Stimulated activated CD8-positive, alpha-beta memory T cell treated with anti-CD3 and anti-CD28 coated beads, Interleukin-15, amount 100 ng/mL, for 1 hour (primary cell): ENCODE results near the gene ADGRA1.
"Not testable (repeated sequence)": the region's sequence is repeated elsewhere in the genome, so short reads cannot be mapped to it uniquely, and the experiment has no call there.

Source experiments
- DNase-seq: peaks from one replicate; pipeline ENCODE4 v3.0.0-alpha.2; 2020; ENCODE audit warnings: low read depth

The ADGRA1 gene

DNA sequence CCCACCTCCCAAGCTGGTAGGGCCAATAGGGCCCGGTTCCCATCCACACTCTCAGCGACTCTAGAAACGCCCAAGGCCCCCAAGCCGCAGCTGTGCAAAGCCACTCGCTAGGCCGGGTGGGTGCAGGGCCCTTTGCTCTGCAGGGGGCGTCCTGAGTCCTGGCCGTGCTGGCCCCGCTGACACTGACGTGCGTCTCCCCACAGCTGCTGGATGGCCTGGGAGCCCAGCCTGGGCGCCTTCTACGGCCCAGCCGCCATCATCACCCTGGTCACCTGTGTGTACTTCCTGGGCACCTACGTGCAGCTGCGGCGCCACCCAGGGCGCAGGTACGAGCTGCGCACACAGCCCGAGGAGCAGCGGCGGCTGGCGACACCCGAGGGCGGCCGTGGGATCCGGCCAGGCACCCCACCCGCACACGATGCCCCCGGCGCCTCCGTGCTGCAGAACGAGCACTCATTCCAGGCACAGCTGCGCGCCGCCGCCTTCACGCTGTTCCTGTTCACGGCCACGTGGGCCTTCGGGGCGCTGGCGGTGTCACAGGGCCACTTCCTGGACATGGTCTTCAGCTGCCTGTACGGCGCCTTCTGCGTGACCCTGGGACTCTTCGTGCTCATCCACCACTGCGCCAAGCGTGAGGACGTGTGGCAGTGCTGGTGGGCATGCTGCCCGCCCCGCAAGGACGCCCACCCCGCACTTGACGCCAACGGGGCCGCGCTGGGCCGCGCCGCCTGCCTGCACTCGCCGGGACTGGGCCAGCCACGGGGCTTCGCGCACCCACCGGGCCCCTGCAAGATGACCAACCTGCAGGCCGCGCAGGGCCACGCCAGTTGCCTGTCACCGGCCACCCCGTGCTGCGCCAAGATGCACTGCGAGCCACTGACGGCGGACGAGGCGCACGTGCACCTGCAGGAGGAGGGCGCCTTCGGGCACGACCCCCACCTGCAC lies 40.7 kb downstream of the ADGRA1 start:
- DNase-seq = no peak

DNA sequence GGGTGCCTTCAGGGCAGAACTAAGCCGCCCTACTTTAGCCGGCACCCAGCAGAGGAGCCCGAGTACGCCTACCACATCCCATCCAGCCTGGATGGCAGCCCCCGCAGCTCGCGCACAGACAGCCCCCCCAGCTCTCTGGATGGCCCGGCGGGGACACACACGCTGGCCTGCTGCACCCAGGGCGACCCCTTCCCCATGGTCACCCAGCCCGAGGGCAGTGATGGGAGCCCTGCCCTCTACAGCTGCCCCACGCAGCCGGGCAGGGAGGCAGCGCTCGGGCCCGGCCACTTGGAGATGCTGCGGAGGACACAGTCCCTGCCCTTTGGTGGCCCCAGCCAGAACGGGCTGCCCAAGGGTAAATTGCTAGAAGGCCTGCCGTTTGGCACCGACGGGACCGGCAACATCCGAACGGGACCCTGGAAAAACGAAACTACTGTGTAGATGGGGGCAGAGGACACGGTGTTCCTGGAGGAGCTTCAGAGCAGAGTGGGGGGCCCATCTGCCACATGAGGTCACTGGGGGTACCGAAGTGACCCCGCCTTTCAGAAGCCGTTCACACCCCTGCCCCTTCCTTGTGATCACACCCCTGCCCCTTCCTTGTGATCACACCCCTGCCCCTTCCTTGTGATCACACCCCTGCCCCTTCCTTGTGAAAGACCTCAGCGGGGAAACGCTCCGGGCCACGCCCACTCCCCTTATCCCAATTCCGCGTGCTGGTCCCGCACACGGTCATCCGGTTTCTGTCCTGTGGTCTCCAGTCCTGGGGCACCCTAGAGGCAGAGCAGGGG lies 41.5 kb downstream of the ADGRA1 start:
- no peak for DNase-seq

- DNase-seq = no peak
These were observed 42.3 kb downstream of the ADGRA1 start for GRCh38 chr10:133129859-133130495.

GRCh38 chr10:133130602-133131001 lies 42.9 kb downstream of the ADGRA1 start:
- no peak for DNase-seq

DNA sequence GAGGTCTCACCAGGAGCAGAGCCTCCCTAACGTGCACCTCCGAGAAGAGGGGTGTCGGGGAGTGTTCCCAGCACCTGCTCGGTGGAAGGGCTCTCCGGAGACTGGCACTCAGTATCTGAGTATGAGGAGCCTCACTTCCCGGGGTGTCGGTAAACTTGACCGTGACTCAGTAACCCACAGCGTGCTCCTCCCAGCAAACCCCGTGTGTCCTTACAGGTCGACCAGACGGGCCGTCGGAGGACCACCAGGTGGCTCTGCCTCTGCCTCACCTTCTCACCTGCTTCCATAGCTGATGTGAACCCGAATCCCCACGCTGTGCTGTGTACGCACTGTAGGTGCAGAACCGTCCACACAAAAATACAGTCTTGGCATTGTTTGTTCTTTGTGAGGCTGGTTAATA lies 43.3 kb downstream of the ADGRA1 start:
- DNase-seq = no peak

GRCh38 chr10:133131734-133132472 lies 44.2 kb downstream of the ADGRA1 start:
- DNase-seq = no peak

DNA sequence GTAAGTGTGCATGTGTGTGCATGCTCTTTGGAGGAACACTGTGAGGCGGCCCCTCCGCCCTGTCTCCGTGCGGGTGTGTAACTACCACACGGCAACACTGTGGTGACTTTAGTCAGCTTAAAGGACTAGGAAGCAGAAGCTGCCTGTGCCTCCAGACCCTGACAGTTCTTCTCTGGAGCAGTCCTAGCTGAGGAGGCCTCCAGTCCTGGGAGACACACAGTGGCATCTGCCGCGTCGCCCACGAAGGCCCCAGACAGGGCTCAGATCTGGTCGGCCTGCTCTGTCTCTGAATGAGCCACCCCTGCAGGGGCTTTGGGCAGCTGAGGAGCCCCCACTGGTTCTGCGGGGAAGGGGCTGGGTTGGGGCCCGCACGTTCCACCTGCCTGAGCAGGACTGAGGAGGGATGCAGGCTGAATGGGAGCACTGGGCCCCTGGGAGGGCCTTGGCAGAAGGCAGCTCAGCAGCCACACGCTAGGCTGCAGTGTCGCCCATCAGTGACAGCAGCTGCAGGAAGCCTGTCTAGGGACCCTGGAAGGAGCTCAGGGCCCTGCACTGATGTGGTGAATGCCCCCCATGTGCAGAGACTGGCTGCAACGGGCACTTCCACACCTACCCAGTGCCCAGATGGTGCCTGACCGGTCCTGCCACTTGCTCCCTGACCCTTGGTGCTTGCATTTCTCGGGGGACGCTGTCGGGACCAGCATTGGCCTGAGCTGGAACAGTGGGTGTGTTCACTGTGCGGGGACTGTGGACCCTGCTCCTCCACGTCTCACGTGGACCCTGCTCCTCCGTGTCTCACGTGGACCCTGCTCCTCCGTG lies 45.0 kb downstream of the ADGRA1 start:
- no peak for DNase-seq

DNA sequence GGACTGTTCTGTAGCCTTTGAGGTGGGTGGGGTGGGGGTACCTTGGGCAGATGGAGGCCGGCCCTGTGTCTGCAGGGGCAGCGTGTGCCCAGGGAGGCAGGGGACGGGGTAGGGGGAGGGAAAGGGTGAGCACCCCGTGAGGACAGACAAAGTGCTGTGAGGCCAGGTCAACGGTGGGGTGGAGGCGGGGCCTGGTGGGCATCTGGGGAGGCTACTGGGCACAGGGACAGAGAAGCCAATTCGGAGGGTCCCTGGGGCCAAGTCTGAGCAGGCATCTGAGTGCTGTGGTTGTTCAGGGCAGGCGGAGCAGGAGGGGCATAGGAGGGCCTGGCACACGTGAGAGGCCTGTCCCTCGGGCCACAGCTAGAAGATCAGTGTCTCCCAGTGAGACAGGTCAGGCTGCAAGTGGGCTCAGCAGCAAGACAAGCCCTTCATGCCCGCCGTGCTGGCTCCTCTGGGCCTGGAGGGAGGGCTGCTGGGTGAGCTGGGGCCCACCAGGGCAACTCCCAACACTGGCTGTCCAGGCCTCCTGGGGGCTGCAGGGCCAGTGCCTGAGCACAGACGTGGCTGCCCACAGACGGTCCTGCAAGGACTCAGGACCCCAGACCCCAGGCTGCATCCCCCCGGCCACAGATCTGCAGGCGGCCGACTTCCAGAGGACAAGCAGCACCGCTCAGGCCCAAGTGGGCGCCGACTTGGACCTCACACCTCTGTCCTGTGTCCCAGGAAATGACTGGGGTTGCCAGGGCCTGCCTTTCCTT lies 45.9 kb downstream of the ADGRA1 start:
- no peak for DNase-seq

GRCh38 chr10:133134411-133135115 lies 46.8 kb downstream of the ADGRA1 start:
- no peak for DNase-seq

- DNase-seq = no peak
These were observed 47.4 kb downstream of the ADGRA1 start for GRCh38 chr10:133135116-133135465.

DNA sequence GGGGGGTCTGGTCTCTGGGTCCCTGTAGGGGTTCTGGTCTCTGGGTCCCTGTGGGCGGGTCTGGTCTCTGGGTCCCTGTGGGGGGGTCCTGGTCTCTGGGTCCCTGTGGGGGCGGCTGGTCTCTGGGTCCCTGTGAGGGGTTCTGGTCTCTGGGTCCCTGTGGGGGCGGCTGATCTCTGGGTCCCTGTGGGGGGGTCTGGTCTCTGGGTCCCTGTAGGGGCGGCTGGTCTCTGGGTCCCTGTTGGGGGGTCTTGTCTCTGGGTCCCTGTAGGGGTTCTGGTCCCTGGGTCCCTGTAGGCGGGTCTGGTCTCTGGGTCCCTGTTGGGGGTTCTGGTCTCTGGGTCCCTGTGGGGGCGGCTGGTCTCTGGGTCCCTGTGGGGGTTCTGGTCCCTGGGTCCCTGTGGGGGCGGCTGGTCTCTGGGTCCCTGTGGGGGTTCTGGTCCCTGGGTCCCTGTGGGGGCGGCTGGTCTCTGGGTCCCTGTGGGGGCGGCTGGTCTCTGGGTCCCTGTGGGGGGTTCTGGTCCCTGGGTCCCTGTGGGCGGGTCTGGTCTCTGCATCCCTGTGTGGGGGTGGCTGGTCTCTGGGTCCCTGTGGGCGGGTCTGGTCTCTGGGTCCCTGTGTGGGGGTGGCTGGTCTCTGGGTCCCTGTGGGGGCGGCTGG lies 49.9 kb downstream of the ADGRA1 start:
- not testable (repeated sequence) for DNase-seq

DNA sequence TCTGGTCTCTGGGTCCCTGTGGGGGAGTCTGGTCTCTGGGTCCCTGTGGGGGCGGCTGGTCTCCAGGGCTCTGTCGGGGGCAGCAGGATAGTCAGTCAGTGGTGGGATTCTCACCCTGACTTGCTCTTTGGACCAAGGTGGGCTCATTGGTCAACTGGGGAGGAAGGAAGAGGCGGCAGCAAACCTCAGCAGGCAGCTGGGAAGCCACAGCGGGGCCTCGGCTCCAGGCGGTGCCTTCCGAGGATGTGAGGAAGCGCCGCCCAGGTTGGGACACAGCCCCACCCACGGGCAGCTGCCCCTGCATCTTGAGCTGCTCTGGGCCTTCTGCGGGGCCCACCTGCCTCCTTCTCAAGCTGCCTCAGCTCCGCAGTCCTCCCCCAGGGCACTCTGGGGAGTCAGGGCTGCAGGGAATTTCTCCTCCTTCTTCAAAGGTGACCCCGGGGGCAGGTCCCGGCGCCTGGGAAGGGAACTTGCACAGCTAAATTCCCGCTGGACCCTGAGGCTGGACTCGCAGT lies 51.9 kb downstream of the ADGRA1 start:
- DNase-seq = no peak

GRCh38 chr10:133140417-133141143 lies 52.9 kb downstream of the ADGRA1 start:
- DNase-seq = no peak

DNA sequence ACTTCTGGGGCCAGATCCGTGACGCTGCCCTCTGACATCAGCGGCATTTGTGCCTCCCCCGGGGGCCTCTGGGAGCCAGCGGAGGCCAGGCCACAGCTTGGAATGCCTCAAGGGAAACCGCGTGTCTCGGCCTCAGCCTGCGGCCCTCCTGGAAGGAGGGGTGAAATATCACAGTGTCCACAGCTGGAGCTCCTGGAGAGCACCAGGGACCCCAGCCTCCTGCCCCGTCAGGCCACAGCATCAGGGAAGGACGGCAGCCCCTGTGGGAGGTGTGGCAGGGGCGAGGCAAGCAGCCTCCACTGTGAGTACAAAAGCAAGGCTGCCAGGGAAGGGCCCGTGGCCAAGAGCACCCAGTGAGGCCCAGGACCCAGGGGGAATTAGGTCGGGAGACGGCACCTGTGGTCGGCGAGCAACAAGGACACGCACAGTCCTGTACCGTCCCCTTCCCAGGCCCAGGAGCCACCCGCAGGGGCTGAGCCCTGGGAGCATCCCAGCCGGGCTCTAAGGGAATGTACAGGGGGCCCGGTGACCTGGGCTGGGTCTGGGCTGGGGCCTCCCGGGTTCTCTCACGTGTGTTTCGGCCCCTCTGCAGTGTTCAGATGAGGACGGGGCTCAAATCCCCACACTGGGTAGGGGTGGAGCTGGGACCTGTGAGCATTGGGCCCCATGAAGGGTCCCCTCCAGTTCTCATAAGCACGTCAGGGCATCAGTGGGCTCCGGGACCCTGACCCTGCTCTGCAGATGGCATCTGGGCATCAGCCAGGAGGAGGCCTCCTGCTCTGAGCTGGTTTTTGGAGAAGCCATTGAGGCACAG lies 53.6 kb downstream of the ADGRA1 start:
- no peak for DNase-seq

DNA sequence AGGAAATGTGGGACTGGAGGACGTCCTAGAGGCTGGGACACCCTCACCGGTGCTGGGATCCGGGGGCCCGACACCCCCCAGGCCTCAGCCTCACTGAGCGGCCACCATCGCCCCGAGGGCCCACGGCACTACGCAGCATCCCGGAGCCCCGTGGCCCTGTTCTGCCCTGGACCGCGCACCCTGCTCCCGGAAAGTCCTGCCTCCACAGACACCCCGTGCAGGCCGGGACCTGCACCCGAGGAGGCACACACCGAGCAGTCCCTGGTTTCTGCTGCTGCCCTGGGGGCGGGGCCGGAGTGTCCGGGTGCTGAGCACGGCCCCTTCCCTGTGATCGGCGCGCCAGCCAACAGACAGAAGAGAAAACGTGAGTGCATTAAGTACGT lies 54.2 kb downstream of the ADGRA1 start:
- no peak for DNase-seq

DNA sequence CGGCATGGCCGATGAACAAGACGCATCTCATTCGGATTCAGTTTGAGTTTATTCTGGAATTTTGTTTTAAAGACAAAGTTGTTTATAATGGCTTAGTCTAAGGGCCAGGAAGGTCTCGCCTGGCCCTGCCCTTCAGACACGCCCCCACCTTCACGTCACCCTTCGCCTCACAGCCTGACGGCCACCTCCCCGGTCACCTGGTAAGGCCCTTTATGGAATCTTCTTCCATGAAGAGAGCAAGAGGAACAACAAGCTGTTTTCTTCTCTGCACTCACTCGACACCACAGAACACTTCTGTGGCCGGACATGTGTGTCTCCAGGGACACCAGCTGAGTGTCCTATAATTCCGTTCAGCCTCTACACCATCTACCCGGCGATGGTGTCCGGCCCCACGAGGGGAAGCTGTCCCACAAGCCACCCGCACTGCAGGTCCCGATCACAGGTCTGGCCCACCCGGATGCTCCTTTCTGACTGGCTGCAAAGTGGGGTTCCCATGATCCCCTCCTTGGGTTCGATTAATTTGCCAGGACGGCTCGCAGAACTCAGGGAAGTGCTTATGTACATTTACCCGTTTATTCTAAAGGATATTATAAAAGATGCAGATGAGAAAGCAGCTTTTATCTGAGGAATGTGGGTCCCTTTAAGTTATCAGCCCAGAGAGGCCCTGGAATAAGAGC lies 54.9 kb downstream of the ADGRA1 start:
- DNase-seq = no peak

GRCh38 chr10:133143200-133143533 lies 55.4 kb downstream of the ADGRA1 start:
- no peak for DNase-seq
